MCF 10A (cell line): ENCODE results near the gene OR51A2. TPM values are rescaled to one million over a fixed set of nuclear protein-coding genes. Genes with fewer than 3 reads are reported as not detected.

Experiments used
- BruUV-seq: library from RNA; stranded (reverse); fragments of 400-500 nt; replicated peaks from 2 replicates; lab custom pipeline; 2021; lab: Mats Ljungman, UMichigan
- CTCF ChIA-PET: fragments of 300-600 bp; sonication (Branson Sonifier 250); formaldehyde crosslinking; extraction: SDS; loops from one replicate; lab custom pipeline; 2021; ENCODE audit warnings: antibody characterized with exemption, inconsistent platforms; lab: Yijun Ruan, JAX
- POLR2A ChIA-PET: fragments of 300-600, 350-650 bp; sonication (Branson Sonifier 250); formaldehyde crosslinking; extraction: SDS; loops from one replicate; lab custom pipeline; 2020; ENCODE audit warnings: antibody characterized with exemption, inconsistent platforms; lab: Yijun Ruan, JAX
- DNase-seq: peaks from one replicate; pipeline ENCODE4 v3.0.0-alpha.2; 2018; ENCODE audit not compliant: unreplicated experiment
- H3K27ac Mint-ChIP-seq: one replicate; pipeline ENCODE4 v1.8.0; 2022; ENCODE audit warnings: mild to moderate bottlenecking, low read depth, mixed read lengths; ENCODE audit not compliant: unreplicated experiment
- H3K27me3 Mint-ChIP-seq: one replicate; pipeline ENCODE4 v1.8.0; 2022; ENCODE audit warnings: mixed read lengths; ENCODE audit not compliant: insufficient read depth, unreplicated experiment
- H3K36me3 Mint-ChIP-seq: one replicate; pipeline ENCODE4 v1.8.0; 2022; ENCODE audit warnings: mild to moderate bottlenecking, moderate library complexity, mixed read lengths; ENCODE audit not compliant: insufficient read depth, unreplicated experiment
- H3K4me1 Mint-ChIP-seq: one replicate; pipeline ENCODE4 v1.8.0; 2022; ENCODE audit warnings: mixed read lengths; ENCODE audit not compliant: insufficient read depth, unreplicated experiment
- H3K4me3 Mint-ChIP-seq: one replicate; pipeline ENCODE4 v1.8.0; 2022; ENCODE audit warnings: mild to moderate bottlenecking, moderate library complexity, mixed read lengths; ENCODE audit not compliant: unreplicated experiment
- H3K9me3 Mint-ChIP-seq: one replicate; pipeline ENCODE4 v1.8.0; 2022; ENCODE audit warnings: mixed read lengths; ENCODE audit not compliant: unreplicated experiment
- CTCF ChIP-seq: fragments of 200-600 bp; IDR thresholded peaks from one replicate; pipeline ENCODE4 v1.8.0; 2022; ENCODE audit warnings: antibody characterized with exemption, mild to moderate bottlenecking; ENCODE audit not compliant: unreplicated experiment
- intact Hi-C: fragments of 100-400 bp; cut with micrococcal nuclease; formaldehyde crosslinking; loops from 2 replicates; pipeline ENCODE4 v1.14.1; 2022
- total RNA-seq: library from RNA; stranded (reverse); gene quantifications from 2 replicates; pipeline ENCODE4 v1.2.3, GENCODE V29; 2022

Gene OR51A2
- total RNA-seq, 1 experiment from 2014 or later: not detected

GRCh38 chr11:4983841-4984240 is 28.3 kb upstream of the OR51A2 start:
- POLR2A ChIA-PET: no interaction called here
- H3K36me3 Mint-ChIP-seq: no peaks in the 10 kb centered on the region
- no peak for TF ChIP-seq CTCF
- intact Hi-C loops: no loop called here
- H3K27ac Mint-ChIP-seq: no peak overlapping the region
- no peak for DNase-seq
- no peak overlapping the region for H3K4me3 Mint-ChIP-seq
- H3K4me1 Mint-ChIP-seq: no peaks in the 10 kb centered on the region
- BruUV-seq: no TSS peak
- H3K9me3 Mint-ChIP-seq: peaks cover 7% of the 10 kb centered on the region
- CTCF ChIA-PET: no interaction called here
- peaks cover 29% of the 10 kb centered on the region for H3K27me3 Mint-ChIP-seq

GRCh38 chr11:4982678-4983077 is 27.2 kb upstream of the OR51A2 start:
- intact Hi-C loops: no loop called here
- no peak for DNase-seq
- peaks cover 7% of the 10 kb centered on the region for H3K9me3 Mint-ChIP-seq
- no peak overlapping the region for H3K4me3 Mint-ChIP-seq
- BruUV-seq: no TSS peak
- no peaks in the 10 kb centered on the region for H3K4me1 Mint-ChIP-seq
- H3K27ac Mint-ChIP-seq: no peak overlapping the region
- CTCF ChIA-PET: no interaction called here
- POLR2A ChIA-PET: no interaction called here
- H3K27me3 Mint-ChIP-seq: peaks cover 41% of the 10 kb centered on the region
- no peaks in the 10 kb centered on the region for H3K36me3 Mint-ChIP-seq
- TF ChIP-seq CTCF: no peak

GRCh38 chr11:4979036-4979435 is 23.5 kb upstream of the OR51A2 start:
- intact Hi-C loops: no loop called here
- Mint-ChIP-seq H3K27ac (no peak overlapping the region), H3K27me3 (peaks cover 42% of the 10 kb centered on the region), H3K36me3 (no peaks in the 10 kb centered on the region), H3K4me1 (no peaks in the 10 kb centered on the region), H3K4me3 (no peak overlapping the region), H3K9me3 (no peaks in the 10 kb centered on the region)
- no TSS peak for BruUV-seq
- DNase-seq: no peak
- ChIA-PET CTCF (no interaction called here), POLR2A (no interaction called here)
- TF ChIP-seq CTCF: no peak

GRCh38 chr11:4975436-4975835 is 19.9 kb upstream of the OR51A2 start:
- no peaks in the 10 kb centered on the region for H3K4me1 Mint-ChIP-seq
- H3K27me3 Mint-ChIP-seq: peaks cover 39% of the 10 kb centered on the region
- TF ChIP-seq CTCF: no peak
- no peaks in the 10 kb centered on the region for H3K36me3 Mint-ChIP-seq
- no TSS peak for BruUV-seq
- no peak overlapping the region for H3K4me3 Mint-ChIP-seq
- H3K9me3 Mint-ChIP-seq: no peaks in the 10 kb centered on the region
- POLR2A ChIA-PET: no interaction called here
- DNase-seq: no peak
- H3K27ac Mint-ChIP-seq: no peak overlapping the region
- CTCF ChIA-PET: interaction anchor here (0.7 kb wide), 1 partner anchor 811 kb away, joined by 3 read pairs; no protein-coding TSS in a partner anchor
- intact Hi-C loops: no loop called here
